SK-N-SH (cell line): ENCODE results near the gene FNDC3B. TPM values are rescaled to one million over a fixed set of nuclear protein-coding genes. Genes with fewer than 3 reads are reported as not detected.

ENCODE experiments used
- CTCF ChIA-PET: fragments of 300-600, 350-600 bp; formaldehyde crosslinking; extraction: SDS; loops from one replicate; lab custom pipeline; 2021; lab: Yijun Ruan, JAX
- POLR2A ChIA-PET: fragments of 350-600 bp; sonication (Branson Sonifier 250); formaldehyde crosslinking; extraction: SDS; loops from one replicate; lab custom pipeline; 2020; ENCODE audit warnings: antibody characterized with exemption, inconsistent platforms; lab: Yijun Ruan, JAX
- DNase-seq: peaks from one replicate; pipeline ENCODE4 v3.0.0; 2012
- H2AFZ ChIP-seq: fragments of 200-600 bp; sonication (generic); 2 replicates; pipeline ENCODE4 v1.8.1; 2016; ENCODE audit warnings: antibody characterized with exemption, mild to moderate bottlenecking, low read depth
- H3F3A ChIP-seq: fragments of 200-600 bp; sonication (generic); replicated peaks from 2 replicates; pipeline ENCODE3; 2016; ENCODE audit warnings: antibody characterized with exemption, mild to moderate bottlenecking; ENCODE audit not compliant: insufficient read depth
- H3K27ac ChIP-seq, 2 experiments: fragments of 200-500 bp in 1 of 2; fragments of 200-600 bp in 1 of 2; sonication (Bioruptor generic) in 1 of 2; sonication (generic), shearing (Covaris generic) in 1 of 2; 2 replicates each; pipeline versions ENCODE4 v1.5.1 to v1.6.1; 2014 to 2016; ENCODE audit warnings: low read depth in 2 of 2, inconsistent platforms in 1 of 2, low read length in 1 of 2, mild to moderate bottlenecking in 1 of 2, mixed read lengths in 1 of 2
- H3K27me3 ChIP-seq: fragments of 200-600 bp; sonication (generic), shearing (Covaris generic); 2 replicates; pipeline ENCODE4 v1.6.1; 2016; ENCODE audit warnings: mixed run types; ENCODE audit not compliant: insufficient read depth
- H3K36me3 ChIP-seq, 2 experiments: fragments of 200-500 bp in 1 of 2; fragments of 200-600 bp in 1 of 2; sonication (Bioruptor generic) in 1 of 2; sonication (generic) in 1 of 2; replicated peaks in 1 of 2; 2 replicates each; pipeline versions ENCODE3 to v1.5.1; 2014 to 2016; ENCODE audit warnings: low read length in 1 of 2, mild to moderate bottlenecking in 1 of 2; ENCODE audit not compliant: insufficient read depth in 2 of 2, control insufficient read depth in 1 of 2
- H3K4me1 ChIP-seq, 2 experiments: fragments of 200-500 bp in 1 of 2; fragments of 200-600 bp in 1 of 2; sonication (Bioruptor generic) in 1 of 2; sonication (generic), shearing (Covaris generic) in 1 of 2; 2 replicates each; pipeline versions ENCODE4 v1.5.1 to v1.6.1; 2014 to 2016; ENCODE audit warnings: low read depth in 1 of 2, low read length in 1 of 2, mixed run types in 1 of 2; ENCODE audit not compliant: insufficient read depth in 2 of 2, control insufficient read depth in 1 of 2
- H3K4me2 ChIP-seq: fragments of 200-600 bp; sonication (generic), shearing (Covaris generic); 2 replicates; pipeline ENCODE4 v1.6.1; 2017; ENCODE audit warnings: mixed run types
- H3K4me3 ChIP-seq, 2 experiments: fragments of 200-500 bp in 1 of 2; fragments of 200-600 bp in 1 of 2; sonication (Bioruptor generic) in 1 of 2; sonication (generic), shearing (Covaris generic) in 1 of 2; 2 replicates each; pipeline versions ENCODE4 v1.5.1 to v1.8.1; 2014 to 2016; ENCODE audit warnings: low read depth in 2 of 2, inconsistent platforms in 1 of 2, low read length in 1 of 2, mild to moderate bottlenecking in 1 of 2, mixed read lengths in 1 of 2, moderate library complexity in 1 of 2
- H3K79me2 ChIP-seq: fragments of 200-600 bp; sonication (generic); 2 replicates; pipeline ENCODE4 v1.8.1; 2017; ENCODE audit warnings: mild to moderate bottlenecking; ENCODE audit not compliant: insufficient read depth
- H3K9ac ChIP-seq: fragments of 200-600 bp; sonication (generic); 2 replicates; pipeline ENCODE4 v1.6.1; 2017; ENCODE audit warnings: mixed run types
- H3K9me2 ChIP-seq: fragments of 200-600 bp; sonication (generic); 2 replicates; pipeline ENCODE4 v1.6.1; 2017; ENCODE audit warnings: mixed run types
- H3K9me3 ChIP-seq: fragments of 200-600 bp; sonication (generic); 2 replicates; pipeline ENCODE4 v1.6.1; 2017; ENCODE audit warnings: mixed run types, mild to moderate bottlenecking, moderate library complexity
- H4K20me1 ChIP-seq: fragments of 200-600 bp; sonication (generic); 2 replicates; pipeline ENCODE4 v1.6.1; 2017; ENCODE audit warnings: mild to moderate bottlenecking, mixed run types; ENCODE audit not compliant: insufficient read depth
- EP300 ChIP-seq, 2 experiments: IDR thresholded peaks; 2 replicates each; pipeline versions ENCODE4 v1.4.0 to v1.6.1; 2012; ENCODE audit warnings: borderline replicate concordance in 1 of 2, low read depth in 1 of 2, low read length in 1 of 2
- EZH2phosphoT487 ChIP-seq: fragments of 200-600 bp; sonication (generic); IDR thresholded peaks from 2 replicates; pipeline ENCODE4 v1.6.1; 2017; ENCODE audit warnings: low read depth, mixed run types, mild to moderate bottlenecking, antibody characterized with exemption, moderate library complexity, borderline replicate concordance
- FOXJ3 ChIP-seq: sonication (generic); formaldehyde crosslinking; IDR thresholded peaks from 2 replicates; pipeline ENCODE4 v1.5.1; 2020; ENCODE audit warnings: mild to moderate bottlenecking, missing genetic modification reagents
- JUND ChIP-seq: IDR thresholded peaks from 2 replicates; pipeline ENCODE4 v1.4.0; 2012
- MEF2A ChIP-seq: IDR thresholded peaks from 2 replicates; pipeline ENCODE4 v1.4.0; 2012; ENCODE audit warnings: low read depth, borderline replicate concordance
- NFIC ChIP-seq: IDR thresholded peaks from 2 replicates; pipeline ENCODE4 v1.4.0; 2012; ENCODE audit warnings: borderline replicate concordance
- NRF1 ChIP-seq: IDR thresholded peaks from 2 replicates; pipeline ENCODE4 v1.6.1; 2012; ENCODE audit warnings: low read depth, mild to moderate bottlenecking, low read length
- POLR2AphosphoS5 ChIP-seq: IDR thresholded peaks from 2 replicates; pipeline ENCODE4 v1.6.1; 2012; ENCODE audit warnings: low read depth, low read length
- RAD21 ChIP-seq: IDR thresholded peaks from 2 replicates; pipeline ENCODE4 v1.6.1; 2012; ENCODE audit warnings: mild to moderate bottlenecking, low read length
- RCOR1 ChIP-seq: fragments of 150-350 bp; IDR thresholded peaks from 2 replicates; pipeline ENCODE4 v1.6.1; 2017; ENCODE audit warnings: antibody characterized with exemption, low read length
- RFX5 ChIP-seq: IDR thresholded peaks from 2 replicates; pipeline ENCODE4 v1.6.1; 2012; ENCODE audit warnings: mild to moderate bottlenecking, improper control_type of control experiment, low read length
- RXRA ChIP-seq: IDR thresholded peaks from 2 replicates; pipeline ENCODE4 v1.4.0; 2012; ENCODE audit warnings: low read depth, mild to moderate bottlenecking, borderline replicate concordance
- TAF1 ChIP-seq: IDR thresholded peaks from 2 replicates; pipeline ENCODE4 v1.6.1; 2012; ENCODE audit warnings: low read depth, mild to moderate bottlenecking, low read length, moderate library complexity, borderline replicate concordance
- TEAD4 ChIP-seq: IDR thresholded peaks from 2 replicates; pipeline ENCODE4 v1.4.0; 2012; ENCODE audit warnings: mild to moderate bottlenecking, borderline replicate concordance; ENCODE audit not compliant: insufficient read depth
- WGBS: methylation state at CpG from one replicate; pipeline ENCODE4 v1.1.6; 2017; ENCODE audit warnings: low lambda C conversion rate; 5-methylcytosine and 5-hydroxymethylcytosine counted together
- polyA plus RNA-seq, 3 experiments: library from polyadenylated mRNA; depleted of rRNA; stranded (reverse); fragments of >200 nt; gene quantifications; 2 replicates each; pipeline ENCODE4 v1.2.3, GENCODE V29; 2012

FNDC3B gene
- polyA plus RNA-seq, 1 of the 3 experiments (the other 2 are of a cell fraction): 10.4 TPM

GRCh38 chr3:172313671-172314070, 274.3 kb downstream of the FNDC3B start:
- peaks cover 51 to 55% of the 10 kb centered on the region in 2 experiments for H3K36me3 ChIP-seq
- no peaks in the 10 kb centered on the region for H4K20me1 ChIP-seq
- peaks cover 3% of the 10 kb centered on the region; the same call in 1 of the 2 replicates for H3K79me2 ChIP-seq
- no peak overlapping the region for H2AFZ ChIP-seq
- no peak for TF ChIP-seq NFIC
- TF ChIP-seq RAD21: no peak
- no peak for TF ChIP-seq RCOR1
- no peak for TF ChIP-seq RXRA
- no peak for TF ChIP-seq EZH2phosphoT487
- peaks cover 23 to 39% of the 10 kb centered on the region in 2 experiments for H3K4me1 ChIP-seq
- H3K9ac ChIP-seq: no peak overlapping the region
- no peaks in the 10 kb centered on the region for H3K9me3 ChIP-seq
- H3K27me3 ChIP-seq: no peaks in the 10 kb centered on the region
- ChIA-PET POLR2A (no interaction called here), CTCF (interaction anchor here (3.9 kb wide), 1 partner anchor 19 kb away, joined by 12 read pairs; no protein-coding TSS in a partner anchor)
- H3K9me2 ChIP-seq: no peaks in the 10 kb centered on the region
- no peak overlapping the region for H3K4me3 ChIP-seq
- H3K27ac ChIP-seq: peak overlapping the region; percentile 20 to 34; a peak in 2 of 4 replicates
- H3F3A ChIP-seq: peaks cover 21% of the 10 kb centered on the region
- no peak for DNase-seq
- no peak overlapping the region for H3K4me2 ChIP-seq
- 90% methylated on average over 3 of the region's 3 CpGs for WGBS

DNA sequence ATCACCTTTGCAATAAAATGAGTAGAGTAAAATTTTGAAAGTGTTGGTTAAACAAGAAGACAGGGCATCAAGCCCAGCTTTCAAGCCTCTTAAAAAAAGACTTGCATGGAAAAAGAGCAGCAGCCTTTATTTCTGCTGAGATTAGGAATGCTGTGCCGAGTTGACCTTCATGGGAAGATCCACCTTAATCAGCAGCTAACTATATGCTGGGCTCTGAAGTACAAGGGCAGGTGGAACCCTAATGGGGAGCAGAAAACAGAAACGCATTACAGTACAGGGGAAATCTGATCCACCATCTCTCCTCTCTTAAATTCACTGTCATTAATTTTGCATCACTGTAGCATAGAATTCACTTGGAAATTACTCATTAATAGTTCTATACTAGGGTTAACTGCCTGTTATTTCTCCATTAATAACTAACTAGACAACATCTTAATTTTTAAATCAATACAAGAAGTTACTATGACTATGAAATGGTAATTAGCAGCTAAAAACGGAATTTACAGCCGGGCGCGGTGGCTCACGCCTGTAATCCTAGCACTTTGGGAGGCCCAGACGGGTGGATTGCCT, 275.3 kb downstream of the FNDC3B start:
- Histone ChIP-seq H3K36me3 (peaks cover 51% of the 10 kb centered on the region in 2 experiments), H3K27me3 (no peaks in the 10 kb centered on the region), H3K27ac (peak overlapping the region in 1 of 2 experiments; percentile 94; a peak in 1 of 4 replicates), H3K4me3 (no peak overlapping the region), H3K4me2 (no peak overlapping the region), H3K9me2 (no peaks in the 10 kb centered on the region), H3F3A (peaks cover 21% of the 10 kb centered on the region), H3K9me3 (no peaks in the 10 kb centered on the region), H3K4me1 (peaks cover 26 to 40% of the 10 kb centered on the region in 2 experiments), H3K9ac (no peak overlapping the region), H2AFZ (no peak overlapping the region), H3K79me2 (peaks cover 3% of the 10 kb centered on the region; the same call in 1 of the 2 replicates), H4K20me1 (no peaks in the 10 kb centered on the region)
- no peak for DNase-seq
- ChIA-PET POLR2A (interaction anchor here (0.6 kb wide), 1 partner anchor 128 kb away, joined by 3 read pairs; no protein-coding TSS in a partner anchor), CTCF (interaction anchor here (0.6 to 3.9 kb wide), 3 partner anchors 15 to 26 kb away, joined by 3 to 12 read pairs (median 3); no protein-coding TSS in a partner anchor)
- 95% methylated on average over 8 of the region's 8 CpGs for WGBS
- TF ChIP-seq TAF1 (no peak), EP300 (IDR thresholded peaks at IDR 0.05; ENCODE audit: borderline replicate concordance in 1 of 2, low read depth in 1 of 2, low read length in 1 of 2) (no peak), POLR2AphosphoS5 (no peak), RFX5 (no peak), TEAD4 (no peak), MEF2A (no peak), JUND (no peak), NRF1 (no peak), FOXJ3 (CRISPR knock-in tag) (no peak)
